Mesenteric fat pad (tissue), 1 donor: ENCODE results near the gene SLC43A3. TPM values are rescaled to one million over a fixed set of nuclear protein-coding genes. Genes with fewer than 3 reads are reported as not detected.
"Not testable (repeated sequence)": the region's sequence is repeated elsewhere in the genome, so short reads cannot be mapped to it uniquely, and the experiment has no call there.

Experiments
- DNase-seq: peaks from one replicate; pipeline ENCODE4 v3.0.0-alpha.2; 2020; ENCODE audit warnings: low spot score
- total RNA-seq: library from RNA; stranded (reverse); fragmentation: NEBNext Ultra II Directional; extraction: Animal tissue kit (Norgen Biotek cat#: 25700); gene quantifications from one replicate; pipeline ENCODE4 v1.2.1, GENCODE V29; 2021
- donor health status: DM: yes; HTN: yes; CAD: no.

The SLC43A3 gene
- total RNA-seq, 1 donor from 2014 or later, result 95.1 TPM

DNA sequence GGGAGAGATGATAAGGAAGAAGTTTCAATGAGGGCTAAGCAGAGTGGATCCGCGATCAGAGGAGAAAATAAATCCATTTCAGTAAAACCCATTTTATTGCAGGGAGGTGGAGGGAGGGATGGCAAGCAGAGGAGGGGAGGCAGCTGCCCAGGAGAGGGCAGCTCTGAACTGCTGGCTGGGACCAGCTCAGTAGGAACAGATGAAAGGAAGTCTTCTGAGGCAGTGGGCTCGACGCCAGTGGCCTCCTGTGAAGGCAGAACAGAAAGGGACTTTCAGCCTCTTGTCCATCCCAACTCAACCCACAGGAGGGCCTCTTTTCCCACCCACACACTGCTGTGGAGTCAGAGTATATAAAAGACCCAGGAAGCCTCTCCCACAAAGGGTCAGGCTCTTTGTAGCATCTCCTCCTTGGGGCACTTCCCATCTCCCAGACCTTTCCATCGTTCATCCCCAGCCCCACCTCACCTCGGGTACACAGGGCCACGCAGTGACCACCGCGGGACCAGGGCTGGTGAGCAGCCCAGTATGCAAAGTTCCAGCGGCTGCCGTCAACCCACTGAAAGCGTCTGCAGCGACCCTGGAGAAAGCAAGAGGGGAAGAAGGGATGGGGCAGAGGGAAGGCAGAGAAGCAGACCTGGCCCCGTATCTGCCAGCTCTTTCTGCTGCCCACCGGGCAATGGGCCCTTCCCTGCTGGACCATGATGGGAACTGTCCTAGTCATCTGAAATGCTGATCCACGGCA, 39.5 kb downstream of the SLC43A3 start:
- no peak for DNase-seq

DNA sequence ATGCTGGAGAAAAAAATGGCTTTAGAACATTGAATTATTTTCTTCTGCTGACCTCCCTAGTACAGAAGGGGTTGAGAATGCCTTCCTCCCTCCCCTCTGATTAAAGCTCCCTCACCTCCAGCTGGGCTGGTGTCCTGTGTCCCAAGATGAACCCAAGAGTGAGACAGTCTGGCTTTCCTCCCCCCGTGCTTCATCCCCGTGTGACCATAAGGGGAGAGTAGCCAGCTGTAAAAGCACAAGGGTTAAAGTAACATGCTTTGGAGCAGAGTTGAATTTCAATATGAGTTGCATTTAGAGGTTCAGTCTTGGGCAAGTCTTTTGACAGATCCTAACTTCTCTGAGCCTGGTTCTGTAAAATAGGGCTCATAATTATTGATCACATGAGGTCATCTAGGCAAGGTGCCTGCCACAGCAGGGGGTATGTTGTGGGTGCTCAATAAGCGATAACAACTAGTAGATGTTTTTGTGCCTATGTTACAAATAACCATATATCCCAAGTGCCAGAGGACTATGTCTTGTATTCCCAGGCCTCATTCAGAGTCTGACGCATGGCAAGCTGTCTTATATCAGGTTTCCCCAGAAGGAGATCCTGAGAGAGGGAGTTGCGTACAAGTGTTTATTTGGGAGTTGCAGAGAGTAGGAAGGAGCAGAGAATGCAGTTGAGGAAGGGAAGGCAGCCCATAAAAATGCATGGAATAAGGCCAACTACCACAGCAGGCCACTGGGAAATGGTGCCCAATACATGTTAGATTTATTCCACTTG, 40.6 kb downstream of the SLC43A3 start:
- DNase-seq, result no peak

DNA sequence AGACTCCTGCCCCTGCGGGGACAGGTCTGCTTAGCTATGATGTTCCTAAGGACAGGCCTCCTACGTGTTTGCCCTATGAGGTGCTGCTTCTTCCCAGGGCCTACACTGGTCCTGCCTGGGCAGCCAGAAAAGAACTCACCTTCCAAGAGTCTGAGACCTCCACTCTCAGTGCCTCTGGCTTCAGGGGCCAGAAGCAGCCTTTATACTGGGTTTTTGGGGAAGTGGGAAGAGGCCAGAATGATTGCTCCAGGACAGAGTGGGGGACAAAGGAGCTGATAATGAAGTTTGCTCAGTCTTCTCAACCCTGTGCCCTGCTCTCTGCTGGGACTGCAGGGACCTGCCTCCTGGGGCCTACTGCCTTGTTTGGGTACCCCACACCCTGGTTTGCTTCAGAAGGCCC, 45.9 kb downstream of the SLC43A3 start, which contains the start of gene PRG3:
TSS of gene PRG3 (minus strand) at position 176 of the 400 bp plus-strand sequence. CDS start 442 bp downstream, outside the sequence.
- no peak for DNase-seq

DNA sequence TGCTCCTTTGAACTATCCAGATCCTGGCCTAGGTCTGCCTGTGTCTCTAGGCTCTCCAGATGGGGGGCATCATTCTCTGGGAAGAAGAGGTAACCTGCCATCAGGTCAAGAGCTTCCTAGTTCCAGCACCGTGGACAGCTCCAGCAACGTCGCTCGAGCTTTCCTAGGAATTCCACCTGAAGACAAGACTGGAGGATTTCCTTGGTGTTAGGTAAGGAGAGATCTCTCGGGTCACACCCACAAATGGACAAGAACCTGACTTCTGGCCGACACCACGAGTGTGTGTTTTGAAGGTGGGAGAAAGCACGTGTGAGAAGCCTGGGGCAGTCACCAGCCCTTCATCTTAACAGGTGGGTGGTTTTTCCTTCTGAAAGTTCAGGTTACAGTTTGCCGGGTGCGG, 47.2 kb downstream of the SLC43A3 start:
- no peak for DNase-seq

DNA sequence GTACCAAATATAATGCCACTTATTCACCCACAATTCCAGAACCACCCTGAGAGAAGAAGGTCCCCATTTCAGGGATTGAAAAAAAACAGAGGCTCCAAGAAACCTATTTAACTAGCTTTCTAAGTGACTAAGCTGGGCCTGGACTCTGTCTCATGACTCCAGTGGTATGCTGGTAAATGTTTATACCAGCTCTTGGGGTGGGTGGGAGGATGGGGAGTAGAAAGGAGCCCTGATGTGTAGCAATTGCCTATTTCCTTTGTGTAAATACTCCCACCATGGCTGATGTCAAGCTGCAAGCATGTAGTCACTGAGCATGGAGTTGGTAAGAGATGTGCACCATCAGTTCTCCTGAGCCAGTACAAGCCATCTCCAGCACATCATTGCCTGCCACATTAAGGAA, 48.7 kb downstream of the SLC43A3 start:
- DNase-seq, result no peak

DNA sequence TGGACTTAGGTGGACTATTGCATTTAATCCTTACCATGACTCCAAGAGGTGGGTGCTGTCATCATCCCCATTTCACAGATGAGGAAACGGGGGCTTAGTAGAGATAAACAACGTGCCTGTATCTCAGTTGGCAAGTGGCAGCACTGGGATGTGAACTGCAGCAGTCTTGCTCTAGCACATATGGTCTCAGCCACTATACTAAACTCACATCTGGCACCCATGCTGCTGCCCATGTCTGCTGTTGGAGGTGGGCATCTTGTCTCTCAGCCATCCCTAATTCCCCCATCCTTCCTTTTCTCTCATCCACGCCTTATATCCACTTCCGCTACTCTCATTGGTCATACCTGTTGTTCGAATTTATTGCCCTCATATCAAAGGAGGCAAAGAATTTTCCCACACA, 49.8 kb downstream of the SLC43A3 start:
- DNase-seq, result no peak

DNA sequence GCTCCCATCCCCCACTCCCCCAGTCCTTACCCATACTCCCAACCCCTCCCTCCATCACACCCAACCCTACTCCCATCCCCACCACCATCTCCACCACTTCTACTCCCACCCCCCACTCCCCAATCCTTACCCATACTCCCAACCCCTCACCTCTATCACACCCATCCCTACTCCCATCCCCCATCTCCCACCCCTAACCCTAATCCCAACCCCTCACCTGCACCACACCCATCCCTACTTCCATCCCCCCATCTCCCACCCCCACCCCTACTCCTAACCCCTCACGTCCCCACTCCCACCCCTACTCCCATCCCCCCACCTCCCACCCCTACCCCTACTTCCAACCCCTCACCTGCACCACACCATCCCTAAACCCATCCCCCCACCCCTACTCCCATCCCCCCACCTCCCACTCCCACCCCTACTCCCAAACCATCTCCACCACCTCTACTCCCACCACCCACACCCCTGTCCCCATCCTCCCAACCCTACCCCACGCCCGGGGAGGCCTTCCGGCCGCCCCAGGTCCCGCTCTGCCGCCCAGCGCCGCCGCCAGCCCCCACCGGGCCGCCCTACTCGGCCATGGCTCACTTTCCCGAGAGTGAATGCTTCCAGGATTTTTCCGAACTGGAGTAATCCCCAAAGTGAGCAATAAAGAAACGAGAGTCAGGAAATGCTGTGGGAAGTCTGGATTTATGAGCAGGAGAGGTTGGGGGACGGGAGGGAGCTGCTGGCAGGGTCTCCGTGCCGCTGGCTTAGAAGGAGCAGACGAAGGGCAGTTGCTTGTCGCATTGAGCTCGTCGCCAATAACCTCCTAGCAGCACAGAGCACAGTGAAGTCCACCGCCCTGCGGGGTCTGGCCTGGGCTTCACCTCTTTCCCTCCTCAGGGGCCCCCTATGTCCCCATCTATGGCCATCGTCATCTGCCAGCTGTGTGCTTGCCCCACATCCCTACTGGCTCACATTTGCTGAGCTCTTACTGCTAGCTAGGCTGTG, 50.5 kb downstream of the SLC43A3 start:
- DNase-seq, result no peak

DNA sequence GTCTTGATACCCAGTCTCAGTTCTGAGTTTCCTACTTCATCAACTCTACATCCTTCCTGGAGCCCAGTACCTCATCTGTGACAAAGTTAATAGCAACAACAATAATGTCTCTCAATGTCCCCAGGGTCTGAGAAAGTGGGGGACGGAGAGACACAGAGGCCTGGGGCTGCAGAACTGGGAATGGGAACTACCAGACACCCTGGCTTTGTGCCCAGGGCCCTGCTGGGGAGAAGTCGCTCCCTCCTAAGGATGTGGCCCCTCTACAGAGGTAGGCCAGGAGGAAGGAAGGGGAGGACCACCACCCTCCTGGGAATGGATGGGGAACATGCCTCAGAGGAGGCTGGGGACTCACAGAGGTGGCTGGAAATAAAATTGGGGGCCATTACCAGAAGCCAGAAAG, 51.4 kb downstream of the SLC43A3 start:
- DNase-seq, result no peak

DNA sequence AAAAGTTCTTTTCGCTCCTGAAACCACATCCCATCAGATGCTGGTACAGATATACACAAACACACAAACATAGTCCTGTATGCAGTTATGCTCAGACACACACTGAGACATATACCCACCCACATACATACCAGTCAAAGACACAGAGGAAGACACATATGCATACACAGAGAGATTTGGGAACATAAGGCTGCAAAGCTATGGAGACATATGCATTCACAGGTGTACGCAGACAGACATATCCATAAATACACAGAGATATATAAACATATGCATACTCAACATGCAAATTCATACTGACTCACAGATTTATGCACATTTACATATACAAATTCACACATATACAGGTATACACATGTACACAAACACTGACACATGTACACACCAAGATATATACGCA, 52.0 kb downstream of the SLC43A3 start:
- no peak for DNase-seq

DNA sequence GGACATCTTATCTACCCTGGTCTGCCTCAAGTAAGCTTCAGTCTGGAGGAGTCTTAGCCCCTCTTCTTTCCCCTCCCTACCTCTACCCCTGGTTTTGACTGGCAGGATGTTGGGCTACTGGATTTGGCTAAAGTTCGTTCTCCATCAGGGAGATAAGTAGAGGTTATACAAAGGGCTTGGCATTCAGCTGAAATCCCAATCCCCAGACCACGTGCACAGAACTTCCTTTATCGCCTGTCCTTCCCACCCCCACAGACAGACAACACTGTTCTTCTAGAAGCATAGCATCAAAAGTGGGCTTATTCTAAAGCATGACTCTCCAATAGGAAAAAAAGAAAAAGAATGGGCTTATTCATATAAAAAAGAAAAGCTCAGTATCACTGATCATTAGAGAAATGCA, 53.8 kb downstream of the SLC43A3 start:
- no peak for DNase-seq

DNA sequence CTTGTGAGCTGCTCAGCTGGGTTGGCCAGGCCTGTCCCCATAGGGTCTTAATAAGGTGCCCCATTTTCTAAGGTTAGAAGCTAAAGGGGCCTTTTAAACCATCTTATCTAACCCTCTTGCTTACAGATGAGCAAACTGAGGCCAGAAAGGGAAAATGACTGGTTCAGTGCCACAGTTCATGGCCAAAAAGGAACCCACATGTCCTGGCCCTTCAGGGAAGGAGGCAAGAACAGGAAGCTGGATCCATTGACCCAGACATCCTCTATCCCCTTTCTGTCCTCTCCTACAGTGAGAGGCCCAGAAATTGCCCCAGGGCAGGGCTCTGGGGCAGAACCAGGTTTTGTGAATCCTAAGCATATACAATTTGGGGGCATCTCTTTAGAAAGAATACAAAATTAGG, 56.0 kb downstream of the SLC43A3 start:
- DNase-seq, result no peak

DNA sequence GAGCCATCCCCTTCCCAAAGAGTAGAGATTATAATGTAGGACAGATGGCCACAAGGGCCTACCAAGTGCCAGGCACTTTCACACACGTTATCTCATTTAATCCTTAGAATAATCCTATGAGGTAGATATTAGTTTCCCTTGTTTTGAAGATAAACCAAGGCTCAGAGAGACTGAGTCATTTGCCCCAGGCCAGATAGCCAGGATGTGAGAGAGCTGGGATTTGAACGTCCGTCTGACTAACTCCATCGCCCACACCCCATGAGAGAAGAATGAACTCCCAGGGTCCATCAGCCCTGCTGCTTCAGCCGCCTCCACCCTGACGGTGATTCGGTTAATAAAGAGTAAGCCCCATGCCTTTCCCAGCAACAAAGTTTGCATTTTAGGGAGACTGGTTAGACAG, 56.7 kb downstream of the SLC43A3 start:
- no peak for DNase-seq

DNA sequence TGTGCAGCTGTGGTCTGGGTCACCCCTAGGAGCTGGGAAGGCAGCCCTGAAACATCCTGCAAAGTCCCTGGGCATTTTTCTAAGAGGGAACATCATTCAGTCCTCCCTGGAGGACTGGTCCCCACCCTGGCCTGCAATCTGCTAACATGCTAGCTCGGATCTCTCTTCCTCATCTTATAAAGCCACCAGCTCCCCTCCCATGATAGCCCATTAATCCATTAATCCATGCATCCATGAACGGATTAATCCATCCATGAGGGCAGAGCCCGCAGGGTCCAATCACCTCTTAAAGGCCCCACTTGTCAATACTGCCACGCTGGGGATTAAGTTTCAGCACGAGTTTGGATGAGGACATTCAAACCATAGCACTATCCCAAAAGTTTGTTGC, 58.1 kb downstream of the SLC43A3 start:
- DNase-seq, result no peak

DNA sequence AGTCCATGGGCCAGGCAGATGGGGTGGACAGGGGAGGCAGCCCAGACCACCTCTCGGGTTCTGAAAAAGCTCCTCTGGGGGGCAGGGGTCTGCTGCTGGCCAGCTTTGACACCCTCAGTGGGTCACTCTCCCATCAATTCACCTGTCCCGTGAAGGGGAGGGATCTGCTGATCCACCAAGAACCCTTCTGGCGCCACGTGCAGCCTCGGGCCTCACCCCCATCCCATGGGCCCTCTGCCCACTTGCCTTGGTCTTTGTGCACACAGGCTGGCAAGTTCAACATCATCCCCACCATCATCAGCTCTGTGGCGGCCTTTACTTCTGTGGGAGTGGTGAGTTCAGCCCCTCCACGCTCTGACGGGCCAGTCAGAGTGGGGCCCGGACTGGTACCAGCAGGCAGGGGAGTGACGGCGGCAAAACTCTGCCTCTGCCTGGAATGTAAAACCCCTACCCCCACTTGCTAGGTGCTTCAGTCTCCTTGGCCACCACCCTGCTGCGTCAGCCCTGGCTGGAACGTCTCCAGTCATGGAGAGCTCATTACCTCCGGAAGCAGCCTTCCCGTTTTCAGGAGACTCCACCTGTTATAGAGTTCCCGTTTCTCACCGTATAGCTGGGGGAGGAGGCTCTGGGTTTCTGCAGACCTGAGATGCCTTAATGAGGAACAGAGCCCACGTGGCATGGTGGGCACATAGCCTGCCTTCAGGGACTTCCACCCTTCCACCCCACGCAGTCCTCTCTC, 58.6 kb downstream of the SLC43A3 start:
- no peak for DNase-seq

DNA sequence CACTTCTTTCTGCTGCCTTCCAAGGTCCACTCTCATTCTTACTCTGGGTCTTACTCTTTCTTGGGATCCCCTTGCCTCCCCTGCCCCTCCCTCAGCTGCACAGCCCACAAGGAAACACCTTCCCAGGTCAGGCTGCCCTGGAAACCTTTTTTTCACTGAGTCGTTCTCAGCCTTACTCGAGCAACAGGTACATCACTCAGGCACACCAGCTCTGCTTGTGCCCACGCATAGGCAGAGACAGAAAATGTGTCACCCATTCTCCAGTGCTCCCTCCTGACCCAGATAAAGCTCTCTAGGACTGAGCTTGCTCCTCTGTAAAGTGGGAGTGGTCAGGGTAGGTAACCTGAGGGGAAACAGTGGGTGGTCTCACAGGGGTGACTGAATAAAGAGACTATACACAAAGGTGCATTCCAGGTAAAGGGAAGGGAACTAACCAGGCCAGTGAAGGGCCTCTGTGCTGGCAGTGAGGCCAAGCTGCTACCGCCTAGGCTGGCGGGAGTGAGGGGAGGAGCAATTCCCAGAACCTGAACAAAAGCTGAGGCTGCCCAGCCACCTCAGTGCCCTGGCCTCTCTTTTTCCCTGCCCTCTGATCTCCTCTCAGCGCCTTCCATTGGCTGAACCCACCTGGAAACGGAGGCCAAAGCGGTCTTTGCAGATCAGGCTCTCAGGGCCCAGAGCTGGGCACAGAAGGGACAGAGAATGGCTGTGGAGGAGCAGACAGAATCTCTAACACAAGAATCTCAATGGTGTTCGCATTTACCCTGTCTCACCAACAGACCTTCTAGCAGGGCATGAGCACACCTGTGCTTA, 61.9 kb downstream of the SLC43A3 start:
- DNase-seq, result no peak

DNA sequence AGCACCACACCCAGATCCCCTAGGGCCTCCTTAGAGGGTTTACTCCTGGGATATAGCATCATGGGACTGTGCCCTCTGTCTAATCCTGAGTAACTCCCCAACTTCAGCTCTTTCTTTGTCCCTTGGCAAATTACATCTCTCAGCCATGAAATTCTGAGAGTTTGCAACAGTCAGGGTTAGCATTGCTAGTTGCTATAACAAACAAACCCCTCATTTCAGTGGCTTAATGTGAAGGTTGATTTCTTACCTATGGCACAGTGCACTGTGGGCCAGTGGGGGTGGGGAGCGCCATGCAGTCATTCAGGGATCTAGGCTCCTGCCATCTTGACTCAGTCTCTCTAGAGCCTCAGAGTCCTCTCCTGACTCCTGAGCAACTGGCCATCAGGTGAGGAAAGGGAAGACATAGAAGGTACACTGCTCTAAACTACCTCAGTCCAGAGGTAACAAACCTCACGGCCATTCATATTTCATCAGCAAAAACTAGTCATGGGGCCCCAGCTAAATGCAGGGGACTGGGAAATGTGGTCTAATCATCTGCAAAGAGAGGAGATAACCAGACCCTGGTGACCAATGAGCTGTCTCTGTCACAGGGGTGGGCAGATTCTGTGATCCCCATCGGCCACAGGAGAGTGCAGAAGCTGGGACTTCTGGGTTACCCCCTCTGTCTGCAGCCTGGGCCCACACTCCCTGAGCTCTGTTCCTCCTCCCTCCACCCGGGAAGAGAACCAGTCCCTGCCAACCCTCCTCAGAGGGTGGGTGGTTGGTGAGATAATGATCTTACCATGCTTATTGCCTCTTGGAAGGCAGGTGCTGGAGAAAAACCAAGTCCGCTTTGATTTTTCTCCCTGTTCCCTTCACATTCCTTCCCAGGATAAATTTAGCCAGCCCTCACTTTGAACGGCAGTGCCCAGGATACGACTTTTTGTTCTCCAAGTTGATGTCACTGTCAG, 63.5 kb downstream of the SLC43A3 start:
- no peak for DNase-seq

DNA sequence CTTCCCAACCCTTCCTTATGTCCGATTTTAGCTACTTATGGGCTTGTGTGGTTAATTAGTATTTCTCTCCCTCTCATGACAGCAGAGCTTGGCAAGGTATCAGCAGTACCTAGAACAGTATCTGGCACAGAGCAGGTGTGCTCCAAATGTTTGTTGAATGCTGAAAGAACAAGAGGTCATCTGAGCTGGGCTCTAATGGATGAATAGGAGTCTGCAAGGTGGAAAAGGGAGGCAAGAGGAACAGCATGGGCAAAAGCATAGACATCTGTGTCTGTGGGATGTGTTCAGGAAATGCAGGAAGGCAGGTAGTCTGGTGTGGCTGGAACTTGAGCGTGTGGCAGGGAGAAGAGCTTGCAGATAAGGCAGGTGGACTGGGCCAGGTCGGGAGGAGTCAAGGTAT, 65.0 kb downstream of the SLC43A3 start:
- DNase-seq, result no peak

DNA sequence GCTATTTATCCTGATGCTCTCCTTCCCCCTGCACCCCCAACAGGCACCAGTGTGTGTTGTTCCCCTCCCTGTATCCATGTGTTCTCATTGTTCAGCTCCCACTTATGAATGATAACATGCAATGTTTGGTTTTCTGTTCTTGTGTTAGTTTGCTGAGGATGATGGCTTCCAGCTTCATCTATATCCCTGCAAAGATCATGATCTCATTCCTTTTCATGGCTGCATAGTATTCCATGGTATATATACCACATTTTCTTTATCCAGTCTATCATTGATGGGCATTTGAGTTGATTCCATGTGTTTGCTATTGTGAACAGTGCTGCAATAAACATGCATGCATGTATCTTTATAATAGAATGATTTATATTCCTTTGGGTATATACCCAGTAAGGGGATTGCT, 65.5 kb downstream of the SLC43A3 start:
- DNase-seq, result not testable (repeated sequence)

DNA sequence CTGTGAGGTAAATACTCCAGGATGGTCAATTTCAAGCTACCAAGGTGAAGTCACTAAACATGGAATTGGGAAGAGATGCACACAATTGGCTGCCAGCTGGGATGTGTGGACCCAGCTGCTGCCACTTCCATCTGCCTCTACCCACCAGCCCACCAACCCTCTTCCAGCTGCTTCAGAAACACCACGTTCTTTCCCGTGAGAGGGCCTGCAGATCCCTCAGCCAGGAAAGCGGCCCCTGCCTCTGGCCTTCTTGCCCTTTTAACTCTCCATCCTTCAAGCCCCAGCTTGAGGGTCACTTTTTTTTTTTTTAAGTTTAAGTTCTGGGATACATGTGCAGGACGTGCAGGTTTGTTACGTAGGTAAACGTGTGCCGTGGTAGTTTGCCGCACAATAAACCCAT, 65.9 kb downstream of the SLC43A3 start:
- no peak for DNase-seq
